ENCODE measurements around the gene PODN.

The PODN gene

DNA sequence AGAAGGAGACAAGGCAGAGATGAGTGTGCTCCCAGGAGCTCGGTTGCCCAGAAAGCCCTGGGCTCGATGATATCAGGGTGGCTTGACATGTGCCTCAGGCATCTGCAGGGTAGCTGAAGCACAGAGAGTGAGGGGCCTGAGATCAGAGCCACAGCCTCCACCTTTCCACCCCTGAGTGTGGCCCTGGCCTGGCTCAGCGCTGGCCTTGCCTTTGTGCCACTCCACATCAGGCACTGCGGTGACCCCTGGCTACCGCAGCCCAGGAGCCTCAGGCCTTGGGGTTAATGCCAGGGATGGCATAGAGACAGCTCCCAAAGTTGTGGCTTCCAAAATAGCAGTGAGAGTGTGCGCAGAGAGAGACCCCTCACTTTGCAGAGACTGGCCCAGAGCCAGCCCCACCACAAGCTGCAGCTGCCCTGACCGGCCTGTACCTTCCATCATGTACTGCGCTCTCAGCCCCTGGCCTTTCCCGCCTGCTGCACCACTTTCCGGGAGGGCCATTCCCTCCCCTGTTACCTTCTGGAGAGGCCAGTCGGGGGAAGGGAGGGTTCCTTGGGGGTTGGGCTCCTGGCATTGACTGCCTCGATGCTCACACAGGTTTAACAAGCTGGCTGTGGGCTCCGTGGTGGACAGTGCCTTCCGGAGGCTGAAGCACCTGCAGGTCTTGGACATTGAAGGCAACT, 19.5 kb downstream of the PODN start:
- Histone ChIP-seq H3K4me3 (ENCODE audit: low read length) (no peak overlapping the region), H3K9me3 (ENCODE audit: low read length) (no peaks in the 10 kb centered on the region), H3K36me3 (ENCODE audit: insufficient read depth, low read length) (no peaks in the 10 kb centered on the region), H3K4me1 (ENCODE audit: insufficient read depth, low read length) (peaks cover 2% of the 10 kb centered on the region), H3K27me3 (ENCODE audit: insufficient read depth, low read length) (peaks cover 18% of the 10 kb centered on the region), H2AFZ (ENCODE audit: low read depth, low read length) (no peak overlapping the region)

DNA sequence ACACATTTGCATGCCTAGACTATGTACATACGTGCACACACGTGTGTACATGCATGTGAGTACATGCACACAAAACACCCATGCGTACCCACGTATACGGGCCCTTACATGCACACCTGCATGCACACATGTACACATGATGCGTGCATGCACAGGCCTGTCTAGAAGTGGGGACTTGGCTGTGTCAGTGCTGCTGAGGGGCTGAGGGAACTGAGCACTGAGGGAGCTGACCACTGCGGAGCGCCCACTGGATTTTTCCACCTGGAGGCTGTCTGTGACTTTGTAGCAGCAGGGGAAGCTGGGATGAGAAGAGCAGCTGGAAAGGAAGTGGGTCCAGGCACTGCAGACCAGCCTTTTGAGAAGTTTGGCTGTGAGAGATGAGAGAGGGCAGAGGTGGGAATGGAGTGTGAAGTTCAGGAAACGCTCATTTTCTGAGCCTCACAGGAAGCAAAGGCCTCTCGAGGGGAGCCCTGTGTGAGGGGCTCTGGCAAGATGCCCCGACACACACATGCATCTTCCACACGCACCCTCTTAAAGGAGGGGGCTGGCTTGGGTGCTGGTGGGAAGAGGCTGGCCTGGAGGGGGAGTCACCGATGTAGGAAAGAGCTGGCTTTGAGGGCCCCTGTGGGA, 20.9 kb downstream of the PODN start:
- Histone ChIP-seq H3K36me3 (ENCODE audit: insufficient read depth, low read length) (no peaks in the 10 kb centered on the region), H3K9me3 (ENCODE audit: low read length) (no peaks in the 10 kb centered on the region), H3K4me3 (ENCODE audit: low read length) (no peak overlapping the region), H3K27me3 (ENCODE audit: insufficient read depth, low read length) (peaks cover 18% of the 10 kb centered on the region), H3K4me1 (ENCODE audit: insufficient read depth, low read length) (no peaks in the 10 kb centered on the region), H2AFZ (ENCODE audit: low read depth, low read length) (no peak overlapping the region)

DNA sequence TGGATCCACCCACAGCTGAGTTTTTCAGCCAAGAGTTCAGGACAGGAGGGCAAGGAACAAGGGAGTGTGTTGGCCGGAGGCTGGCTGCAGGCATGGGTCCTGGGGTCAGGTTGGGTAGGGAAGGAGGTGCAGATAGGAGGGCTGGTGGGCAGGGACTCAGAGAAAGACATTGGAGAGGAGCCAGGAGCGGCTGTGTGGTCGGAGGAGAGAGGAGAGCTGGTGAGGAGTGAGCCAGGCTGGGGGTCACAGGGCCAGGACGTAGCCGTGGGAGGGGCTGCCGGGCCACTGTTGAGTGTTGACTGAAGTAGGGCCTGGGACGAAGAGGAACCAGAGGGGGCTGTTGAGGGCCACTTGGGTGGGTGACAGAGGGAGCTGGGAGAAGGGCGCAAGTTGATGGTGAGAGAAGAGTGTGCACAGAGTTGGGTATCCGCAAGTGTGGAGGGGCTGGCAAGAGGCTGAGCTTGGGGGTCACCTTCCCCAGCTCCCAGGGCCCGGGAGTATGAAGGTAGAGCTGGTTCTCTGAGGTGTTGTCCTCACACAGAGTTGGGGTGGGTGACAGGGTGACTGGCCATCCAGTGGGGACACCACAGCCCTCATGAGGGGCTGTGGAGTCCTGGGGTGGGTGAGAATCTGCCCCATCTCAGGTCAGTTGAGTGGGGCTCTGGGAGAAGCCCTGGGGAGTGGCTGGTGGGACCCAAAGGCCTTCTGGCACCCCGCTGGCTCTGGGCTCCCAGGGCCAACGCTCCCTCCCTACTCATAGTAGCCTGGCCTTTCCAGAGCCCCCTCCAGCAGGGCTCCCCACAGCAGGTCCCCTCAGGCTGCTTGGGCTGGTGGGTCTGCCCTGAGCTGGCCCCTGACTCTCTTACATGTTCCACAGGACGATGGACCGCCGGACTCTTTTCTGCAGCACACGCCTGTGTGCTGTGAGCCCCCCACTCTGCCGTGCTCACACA, 21.9 kb downstream of the PODN start:
- peaks cover 18% of the 10 kb centered on the region for H3K27me3 ChIP-seq (ENCODE audit: insufficient read depth, low read length)
- no peaks in the 10 kb centered on the region for H3K36me3 ChIP-seq (ENCODE audit: insufficient read depth, low read length)
- H3K9me3 ChIP-seq (ENCODE audit: low read length), result no peaks in the 10 kb centered on the region
- H3K4me3 ChIP-seq (ENCODE audit: low read length), result no peak overlapping the region
- H3K4me1 ChIP-seq (ENCODE audit: insufficient read depth, low read length), result no peaks in the 10 kb centered on the region
- no peak overlapping the region for H2AFZ ChIP-seq (ENCODE audit: low read depth, low read length)

- no peaks in the 10 kb centered on the region for H3K4me1 ChIP-seq (ENCODE audit: insufficient read depth, low read length)
- peaks cover 18% of the 10 kb centered on the region for H3K27me3 ChIP-seq (ENCODE audit: insufficient read depth, low read length)
- no peaks in the 10 kb centered on the region for H3K9me3 ChIP-seq (ENCODE audit: low read length)
- H2AFZ ChIP-seq (ENCODE audit: low read depth, low read length), result no peak overlapping the region
- H3K4me3 ChIP-seq (ENCODE audit: low read length), result no peak overlapping the region
- no peaks in the 10 kb centered on the region for H3K36me3 ChIP-seq (ENCODE audit: insufficient read depth, low read length)
Measured at GRCh38 chr1:53084589-53084971, 22.6 kb downstream of the PODN start.

GRCh38 chr1:53085405-53085804, 23.4 kb downstream of the PODN start:
- H3K9me3 ChIP-seq (ENCODE audit: low read length), result no peaks in the 10 kb centered on the region
- H3K4me3 ChIP-seq (ENCODE audit: low read length), result no peak overlapping the region
- H3K4me1 ChIP-seq (ENCODE audit: insufficient read depth, low read length), result no peaks in the 10 kb centered on the region
- H3K27me3 ChIP-seq (ENCODE audit: insufficient read depth, low read length), result peaks cover 18% of the 10 kb centered on the region
- H3K36me3 ChIP-seq (ENCODE audit: insufficient read depth, low read length), result no peaks in the 10 kb centered on the region
- H2AFZ ChIP-seq (ENCODE audit: low read depth, low read length), result no peak overlapping the region

DNA sequence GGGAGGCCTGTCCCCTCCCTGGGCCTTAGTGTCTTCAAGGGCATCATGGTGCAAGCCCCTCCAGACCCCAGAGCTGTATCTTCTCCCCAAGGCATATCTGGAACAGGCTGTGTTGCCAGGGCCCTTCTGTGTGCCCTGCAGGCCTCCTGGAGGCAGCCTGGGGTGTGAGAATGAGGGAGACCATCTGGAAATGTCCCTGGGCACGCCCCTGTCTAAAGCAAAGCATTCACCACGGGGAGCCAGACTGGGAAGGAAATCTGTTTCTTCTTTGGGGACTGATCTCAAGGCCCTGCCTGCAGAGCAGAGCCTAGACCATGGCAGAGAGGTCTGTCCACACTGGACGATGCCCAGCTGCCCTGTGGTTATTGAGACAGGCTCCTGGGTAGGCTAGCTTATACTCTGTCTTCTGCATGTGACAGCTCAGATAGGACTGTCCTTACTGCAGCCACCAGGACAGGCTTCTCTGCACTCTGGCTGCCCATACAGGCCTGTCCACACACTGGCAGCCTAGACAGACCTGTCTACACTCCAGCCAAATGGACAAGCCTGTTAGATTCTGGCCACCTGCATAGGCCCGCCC, 24.6 kb downstream of the PODN start:
- Histone ChIP-seq H2AFZ (ENCODE audit: low read depth, low read length) (no peak overlapping the region), H3K36me3 (ENCODE audit: insufficient read depth, low read length) (no peaks in the 10 kb centered on the region), H3K27me3 (ENCODE audit: insufficient read depth, low read length) (peaks cover 12% of the 10 kb centered on the region), H3K4me1 (ENCODE audit: insufficient read depth, low read length) (no peaks in the 10 kb centered on the region), H3K9me3 (ENCODE audit: low read length) (no peaks in the 10 kb centered on the region), H3K4me3 (ENCODE audit: low read length) (no peak overlapping the region)

DNA sequence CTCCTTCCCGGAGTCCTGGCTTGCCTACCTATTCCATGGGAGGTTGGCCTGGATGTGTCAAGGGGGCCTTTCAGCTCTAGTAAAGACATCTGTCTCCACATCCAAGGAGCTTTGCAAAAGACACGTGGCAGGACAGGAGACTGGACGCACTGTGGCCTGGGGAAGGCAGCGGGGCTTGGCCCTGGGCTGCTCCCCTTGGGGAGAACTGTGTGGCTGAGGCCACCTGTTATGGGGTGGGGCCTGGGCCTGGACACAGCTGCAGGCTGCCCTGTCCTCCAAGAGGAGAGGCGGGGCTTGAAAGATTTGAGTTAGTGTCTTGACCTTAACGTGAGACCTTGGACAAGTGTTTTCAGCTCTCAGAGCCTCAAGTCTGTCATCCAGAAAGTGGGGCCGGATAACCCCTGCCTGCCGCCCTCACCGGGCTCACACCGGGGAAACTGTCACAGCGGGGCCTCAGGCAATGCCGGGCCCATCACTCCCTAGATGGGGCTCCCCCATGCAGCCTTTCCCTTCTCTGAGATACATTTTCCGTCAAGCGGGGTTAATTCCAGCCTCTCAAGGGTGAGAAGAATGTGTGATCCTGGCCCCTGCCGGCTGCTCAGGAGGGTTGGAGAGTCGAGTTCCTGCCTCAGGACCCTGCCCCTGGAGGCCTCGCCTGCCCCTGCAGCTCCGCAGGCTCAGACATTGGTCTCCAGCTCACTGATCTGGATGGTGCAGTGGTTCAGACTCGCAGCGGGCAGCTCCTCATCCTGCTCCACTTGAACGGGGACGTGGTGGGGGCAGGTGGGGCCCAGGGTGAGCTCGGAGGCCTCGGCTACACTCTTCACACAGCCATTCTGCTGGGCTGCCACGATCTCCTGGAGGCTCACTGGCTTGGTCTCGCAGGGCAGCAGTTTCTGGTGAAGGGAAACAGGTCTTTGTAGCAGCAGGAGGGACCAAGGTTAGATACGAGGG, 25.6 kb downstream of the PODN start:
- Histone ChIP-seq H3K27me3 (ENCODE audit: insufficient read depth, low read length) (peaks cover 8% of the 10 kb centered on the region), H3K4me1 (ENCODE audit: insufficient read depth, low read length) (no peaks in the 10 kb centered on the region), H3K4me3 (ENCODE audit: low read length) (no peak overlapping the region), H3K36me3 (ENCODE audit: insufficient read depth, low read length) (no peaks in the 10 kb centered on the region), H3K9me3 (ENCODE audit: low read length) (no peaks in the 10 kb centered on the region), H2AFZ (ENCODE audit: low read depth, low read length) (no peak overlapping the region)

GRCh38 chr1:53088616-53089300, 26.7 kb downstream of the PODN start:
- Histone ChIP-seq H2AFZ (ENCODE audit: low read depth, low read length) (no peak overlapping the region), H3K9me3 (ENCODE audit: low read length) (no peaks in the 10 kb centered on the region), H3K27me3 (ENCODE audit: insufficient read depth, low read length) (peaks cover 2% of the 10 kb centered on the region), H3K4me3 (ENCODE audit: low read length) (no peak overlapping the region), H3K36me3 (ENCODE audit: insufficient read depth, low read length) (no peaks in the 10 kb centered on the region), H3K4me1 (ENCODE audit: insufficient read depth, low read length) (no peaks in the 10 kb centered on the region)

DNA sequence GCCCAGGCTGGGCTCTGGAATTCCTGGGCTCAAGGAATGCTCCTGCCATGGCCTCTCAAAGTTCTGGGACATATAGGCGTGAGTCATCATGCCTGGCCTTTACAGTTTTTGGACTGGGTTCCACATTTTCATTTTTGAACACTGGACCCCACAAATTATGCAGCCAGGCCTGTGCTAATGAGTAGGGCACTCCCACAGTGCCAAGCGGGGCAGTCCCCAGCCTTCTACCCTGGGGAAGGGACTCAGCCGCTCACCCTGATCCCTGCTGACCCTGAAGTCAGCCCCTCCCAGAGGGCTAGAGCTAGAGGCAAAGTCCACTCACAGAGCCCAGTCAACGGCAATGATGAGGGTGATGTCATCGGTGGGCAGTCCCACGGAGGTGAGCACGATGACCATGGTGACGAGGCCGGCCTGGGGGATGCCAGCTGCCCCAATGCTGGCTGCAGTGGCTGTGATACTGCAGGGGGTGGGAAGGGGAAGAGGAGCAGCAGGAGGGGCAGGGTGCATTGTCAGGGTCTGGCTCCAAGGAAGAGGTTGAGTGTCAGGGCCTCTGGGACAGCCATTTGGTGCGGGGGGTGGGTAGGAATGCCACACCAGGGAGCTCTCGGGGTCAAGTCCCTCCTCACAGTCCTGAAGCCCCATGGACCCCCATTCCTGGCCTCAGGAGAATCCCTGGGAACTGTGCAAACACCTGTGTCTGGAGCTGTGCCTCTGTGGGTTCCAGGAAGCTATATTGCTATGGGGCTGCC, 27.6 kb downstream of the PODN start:
- H3K4me3 ChIP-seq (ENCODE audit: low read length), result no peak overlapping the region
- no peaks in the 10 kb centered on the region for H3K9me3 ChIP-seq (ENCODE audit: low read length)
- H3K27me3 ChIP-seq (ENCODE audit: insufficient read depth, low read length), result peaks cover 2% of the 10 kb centered on the region
- H3K36me3 ChIP-seq (ENCODE audit: insufficient read depth, low read length), result no peaks in the 10 kb centered on the region
- H2AFZ ChIP-seq (ENCODE audit: low read depth, low read length), result no peak overlapping the region
- no peaks in the 10 kb centered on the region for H3K4me1 ChIP-seq (ENCODE audit: insufficient read depth, low read length)

DNA sequence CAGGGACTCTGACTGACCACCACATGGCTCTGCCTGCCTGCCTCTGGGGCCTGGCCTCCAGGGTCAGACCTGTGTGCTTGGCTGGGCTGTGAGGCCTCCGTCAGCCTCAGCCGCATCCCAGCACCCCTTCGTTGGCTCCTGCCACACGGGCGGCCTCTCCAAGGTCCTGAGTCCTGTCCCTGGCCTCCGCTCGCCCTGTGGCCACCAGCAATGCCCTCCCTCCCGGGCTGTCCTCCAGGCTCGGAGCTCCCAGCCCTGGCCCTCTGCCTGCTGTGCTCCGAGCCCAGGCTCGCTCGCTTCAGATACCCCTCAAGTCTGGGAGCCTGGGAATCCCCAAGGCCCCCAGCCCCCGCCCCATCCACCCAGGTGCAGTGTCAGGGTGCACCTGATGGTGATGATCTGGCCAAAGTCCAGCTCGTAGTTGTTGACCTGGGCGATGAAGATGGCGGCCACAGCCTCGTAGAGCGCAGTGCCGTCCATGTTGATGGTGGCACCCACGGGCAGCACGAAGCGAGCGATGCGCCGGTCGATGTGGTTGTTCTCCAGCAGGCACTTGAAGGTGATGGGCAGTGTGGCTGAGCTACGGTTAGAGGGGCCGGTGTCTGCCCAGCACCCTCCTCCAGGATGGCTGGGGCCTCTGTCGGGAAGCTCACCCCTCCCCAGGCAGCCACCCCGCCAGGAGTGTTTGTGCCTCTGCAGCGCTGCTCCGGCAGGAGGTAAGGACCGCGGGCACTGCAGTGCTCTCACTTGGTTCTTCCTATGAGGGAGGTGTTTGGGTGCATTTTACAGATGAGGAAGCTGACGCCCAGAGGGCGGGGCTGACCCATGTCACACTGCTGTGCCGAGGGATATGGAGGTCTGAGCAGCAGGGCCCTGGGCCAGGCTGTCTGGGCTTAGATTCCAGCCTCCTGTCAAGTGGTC, 28.5 kb downstream of the PODN start:
- peaks cover 2% of the 10 kb centered on the region for H3K27me3 ChIP-seq (ENCODE audit: insufficient read depth, low read length)
- H3K9me3 ChIP-seq (ENCODE audit: low read length), result no peaks in the 10 kb centered on the region
- H3K4me3 ChIP-seq (ENCODE audit: low read length), result no peak overlapping the region
- no peaks in the 10 kb centered on the region for H3K4me1 ChIP-seq (ENCODE audit: insufficient read depth, low read length)
- H2AFZ ChIP-seq (ENCODE audit: low read depth, low read length), result no peak overlapping the region
- no peaks in the 10 kb centered on the region for H3K36me3 ChIP-seq (ENCODE audit: insufficient read depth, low read length)
